ES-I3 (cell line): Measurements from ENCODE around the gene ADAT3.

Experiments used
- H3K36me3 ChIP-seq: 2 replicates; pipeline ENCODE4 v1.6.1; 2013; ENCODE audit warnings: mild to moderate bottlenecking, low read length, control low read depth, moderate library complexity; ENCODE audit not compliant: insufficient read depth
- H3K4me1 ChIP-seq: 2 replicates; pipeline ENCODE4 v1.6.1; 2013; ENCODE audit warnings: mild to moderate bottlenecking, control low read depth, low read length; ENCODE audit not compliant: insufficient read depth
- H3K9ac ChIP-seq: 2 replicates; pipeline ENCODE4 v1.6.1; 2013; ENCODE audit warnings: low read depth, mild to moderate bottlenecking, low read length, moderate library complexity
- H3K9me3 ChIP-seq: 2 replicates; pipeline ENCODE4 v1.6.1; 2013; ENCODE audit warnings: mild to moderate bottlenecking, low read length, moderate library complexity; ENCODE audit not compliant: control insufficient read depth, insufficient read depth

The ADAT3 gene

GRCh38 chr19:1953441-1954094 lies 48.4 kb downstream of the ADAT3 start:
- Histone ChIP-seq H3K9ac (no peak overlapping the region), H3K4me1 (no peaks in the 10 kb centered on the region), H3K36me3 (no peaks in the 10 kb centered on the region; the same call in 1 of the 2 replicates), H3K9me3 (no peaks in the 10 kb centered on the region)

- H3K4me1 ChIP-seq = no peaks in the 10 kb centered on the region
- no peaks in the 10 kb centered on the region; the same call in 1 of the 2 replicates for H3K36me3 ChIP-seq
- no peaks in the 10 kb centered on the region for H3K9me3 ChIP-seq
- no peak overlapping the region for H3K9ac ChIP-seq
These were observed 49.3 kb downstream of the ADAT3 start for GRCh38 chr19:1954532-1954933.

GRCh38 chr19:1955171-1956121 lies 50.2 kb downstream of the ADAT3 start:
- H3K9ac ChIP-seq = no peak overlapping the region
- H3K36me3 ChIP-seq = no peaks in the 10 kb centered on the region; the same call in 1 of the 2 replicates
- no peaks in the 10 kb centered on the region for H3K4me1 ChIP-seq
- no peaks in the 10 kb centered on the region for H3K9me3 ChIP-seq

GRCh38 chr19:1956122-1956494 lies 50.9 kb downstream of the ADAT3 start:
- H3K36me3 ChIP-seq = no peaks in the 10 kb centered on the region; the same call in 1 of the 2 replicates
- no peaks in the 10 kb centered on the region for H3K4me1 ChIP-seq
- H3K9ac ChIP-seq = no peak overlapping the region
- H3K9me3 ChIP-seq = no peaks in the 10 kb centered on the region

GRCh38 chr19:1956868-1957492 lies 51.8 kb downstream of the ADAT3 start:
- Histone ChIP-seq H3K9ac (no peak overlapping the region), H3K36me3 (no peaks in the 10 kb centered on the region; the same call in 1 of the 2 replicates), H3K9me3 (no peaks in the 10 kb centered on the region), H3K4me1 (no peaks in the 10 kb centered on the region)

GRCh38 chr19:1957562-1958248 lies 52.5 kb downstream of the ADAT3 start:
- no peaks in the 10 kb centered on the region; the same call in 1 of the 2 replicates for H3K36me3 ChIP-seq
- H3K4me1 ChIP-seq = no peaks in the 10 kb centered on the region
- H3K9ac ChIP-seq = no peak overlapping the region
- H3K9me3 ChIP-seq = no peaks in the 10 kb centered on the region

GRCh38 chr19:1959928-1960589 lies 54.9 kb downstream of the ADAT3 start:
- Histone ChIP-seq H3K9me3 (no peaks in the 10 kb centered on the region), H3K36me3 (no peaks in the 10 kb centered on the region), H3K9ac (no peak overlapping the region), H3K4me1 (no peaks in the 10 kb centered on the region)

GRCh38 chr19:1961000-1961883 lies 56.0 kb downstream of the ADAT3 start:
- Histone ChIP-seq H3K36me3 (no peaks in the 10 kb centered on the region; the same call in 1 of the 2 replicates), H3K4me1 (no peaks in the 10 kb centered on the region), H3K9me3 (no peaks in the 10 kb centered on the region), H3K9ac (no peak overlapping the region)

GRCh38 chr19:1962674-1963073 lies 57.5 kb downstream of the ADAT3 start:
- Histone ChIP-seq H3K4me1 (no peaks in the 10 kb centered on the region), H3K36me3 (no peaks in the 10 kb centered on the region; the same call in 1 of the 2 replicates), H3K9ac (no peak overlapping the region), H3K9me3 (no peaks in the 10 kb centered on the region)
